GM13977 (cell line): Measurements from ENCODE around the gene OR6B1.

Experiments
- DNase-seq: peaks from one replicate; pipeline ENCODE4 v3.0.0; 2012; ENCODE audit warnings: low spot score
- in situ Hi-C: fragments of 300-500 bp; cut with MboI; formaldehyde crosslinking; loops from one replicate; pipeline ENCODE4 v1.12.0; 2022; ENCODE audit warnings: low sequenced_read_pairs, low pct_unique_long_range_greater_than_20kb, mixed read lengths, inconsistent platforms; ENCODE audit not compliant: unreplicated experiment
- TF ChIP-seq, protein P1 (sequence below): IDR thresholded peaks from 2 replicates; pipeline ENCODE4 v1.5.1; 2012; ENCODE audit warnings: mild to moderate bottlenecking, control low read depth; ENCODE audit not compliant: insufficient read depth; ENCODE audit errors: extremely low read depth, missing control alignments

Gene OR6B1

DNA sequence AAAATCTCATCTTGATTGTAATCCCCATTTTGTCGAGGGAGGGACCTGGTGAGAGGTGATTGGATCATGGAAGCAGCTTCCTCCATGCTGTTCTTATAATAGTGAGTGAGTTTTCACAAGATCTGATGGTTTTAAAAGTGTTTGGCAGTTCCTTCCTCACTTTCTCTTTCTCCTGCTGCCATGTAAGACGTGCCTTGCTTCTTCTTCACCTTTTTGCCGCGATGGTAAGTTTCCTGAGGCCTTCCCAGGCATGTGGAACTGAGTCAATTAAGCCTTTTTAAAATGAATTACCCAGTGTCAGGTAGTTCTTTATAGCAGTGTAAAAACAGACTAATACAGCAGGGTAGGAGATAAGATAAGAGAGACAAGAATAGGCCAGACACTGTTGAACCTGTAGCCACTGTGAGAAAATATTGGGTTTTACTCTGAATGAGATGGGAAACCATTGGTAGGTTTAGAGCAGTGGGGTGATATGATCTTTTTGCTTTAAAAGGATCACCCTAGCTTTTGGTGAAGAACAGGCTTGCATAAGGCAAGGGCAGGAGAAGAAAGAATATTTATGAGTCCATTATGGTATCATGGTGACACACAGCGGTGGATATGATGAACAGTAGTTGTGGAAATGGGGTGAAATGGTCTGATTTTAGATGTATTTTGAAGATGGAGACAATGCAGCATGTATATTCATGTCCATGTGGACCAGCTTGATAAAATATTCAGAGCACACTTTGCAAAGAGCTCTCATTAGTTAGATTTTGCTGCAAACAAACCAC, 11.5 kb downstream of the OR6B1 start:
- no peak for DNase-seq
- TF ChIP-seq, protein P1, sequence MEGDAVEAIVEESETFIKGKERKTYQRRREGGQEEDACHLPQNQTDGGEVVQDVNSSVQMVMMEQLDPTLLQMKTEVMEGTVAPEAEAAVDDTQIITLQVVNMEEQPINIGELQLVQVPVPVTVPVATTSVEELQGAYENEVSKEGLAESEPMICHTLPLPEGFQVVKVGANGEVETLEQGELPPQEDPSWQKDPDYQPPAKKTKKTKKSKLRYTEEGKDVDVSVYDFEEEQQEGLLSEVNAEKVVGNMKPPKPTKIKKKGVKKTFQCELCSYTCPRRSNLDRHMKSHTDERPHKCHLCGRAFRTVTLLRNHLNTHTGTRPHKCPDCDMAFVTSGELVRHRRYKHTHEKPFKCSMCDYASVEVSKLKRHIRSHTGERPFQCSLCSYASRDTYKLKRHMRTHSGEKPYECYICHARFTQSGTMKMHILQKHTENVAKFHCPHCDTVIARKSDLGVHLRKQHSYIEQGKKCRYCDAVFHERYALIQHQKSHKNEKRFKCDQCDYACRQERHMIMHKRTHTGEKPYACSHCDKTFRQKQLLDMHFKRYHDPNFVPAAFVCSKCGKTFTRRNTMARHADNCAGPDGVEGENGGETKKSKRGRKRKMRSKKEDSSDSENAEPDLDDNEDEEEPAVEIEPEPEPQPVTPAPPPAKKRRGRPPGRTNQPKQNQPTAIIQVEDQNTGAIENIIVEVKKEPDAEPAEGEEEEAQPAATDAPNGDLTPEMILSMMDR: no peak
- in situ Hi-C loops: no loop called here

DNA sequence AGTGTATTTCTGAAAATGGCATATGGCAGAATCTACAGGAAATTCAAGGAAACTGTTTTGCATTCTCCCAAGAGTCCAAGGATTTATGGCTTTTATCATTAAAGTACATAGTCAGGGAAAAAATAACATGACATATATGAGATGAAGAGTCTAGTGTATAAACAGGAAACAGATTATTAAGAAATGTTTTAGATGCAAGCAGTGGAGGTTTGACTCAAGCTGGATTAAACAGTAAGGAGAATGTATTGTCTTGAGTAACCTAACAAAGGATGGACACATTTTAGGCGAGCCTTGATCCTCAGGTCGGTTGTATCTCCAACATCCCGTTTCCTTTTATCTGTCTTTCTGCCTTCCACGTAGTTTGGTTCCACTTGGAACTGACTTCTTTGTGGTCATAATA, 17.9 kb downstream of the OR6B1 start:
- in situ Hi-C loops: no loop called here
- DNase-seq: no peak
- TF ChIP-seq, protein P1: no peak

DNA sequence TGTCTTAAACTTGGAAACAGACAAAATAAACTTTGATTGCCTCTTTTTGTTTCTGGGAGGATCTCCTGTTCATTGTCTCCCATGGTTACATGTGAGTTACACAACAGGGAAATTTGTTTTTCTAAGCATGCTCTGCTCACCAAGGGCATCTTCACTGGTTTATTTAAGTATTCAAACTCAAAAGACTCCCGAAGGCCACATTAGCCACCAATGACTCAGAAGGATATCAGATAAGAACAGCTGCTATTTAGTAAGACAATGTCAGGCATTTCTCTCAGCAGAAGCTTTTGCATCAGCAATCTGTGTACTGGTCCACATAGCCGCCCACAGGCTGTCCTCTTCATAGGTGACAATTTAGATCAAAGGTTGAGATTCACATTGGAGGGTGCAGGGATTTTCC, 19.3 kb downstream of the OR6B1 start:
- in situ Hi-C loops: no loop called here
- TF ChIP-seq, protein P1: no peak
- no peak for DNase-seq

DNA sequence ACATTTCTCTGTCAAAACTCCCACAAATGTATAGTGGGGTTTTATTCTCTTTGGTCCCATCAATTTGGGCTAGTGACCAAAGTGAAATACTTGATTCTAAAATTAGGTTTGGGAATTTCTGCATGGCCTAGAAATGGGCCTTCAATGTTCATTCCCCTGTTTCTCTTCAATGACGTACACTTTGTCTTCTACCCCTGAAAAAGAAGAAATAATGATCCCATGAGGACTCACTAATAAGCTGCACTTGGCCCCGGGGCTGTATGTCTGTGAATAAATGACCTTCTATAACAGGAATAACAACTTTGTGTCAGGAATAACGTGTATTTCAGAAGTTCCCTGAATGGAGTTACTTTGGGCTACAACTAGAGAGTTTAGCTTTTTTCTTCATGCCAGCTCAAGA, 20.2 kb downstream of the OR6B1 start:
- in situ Hi-C loops: no loop called here
- no peak for DNase-seq
- TF ChIP-seq, protein P1: no peak

DNA sequence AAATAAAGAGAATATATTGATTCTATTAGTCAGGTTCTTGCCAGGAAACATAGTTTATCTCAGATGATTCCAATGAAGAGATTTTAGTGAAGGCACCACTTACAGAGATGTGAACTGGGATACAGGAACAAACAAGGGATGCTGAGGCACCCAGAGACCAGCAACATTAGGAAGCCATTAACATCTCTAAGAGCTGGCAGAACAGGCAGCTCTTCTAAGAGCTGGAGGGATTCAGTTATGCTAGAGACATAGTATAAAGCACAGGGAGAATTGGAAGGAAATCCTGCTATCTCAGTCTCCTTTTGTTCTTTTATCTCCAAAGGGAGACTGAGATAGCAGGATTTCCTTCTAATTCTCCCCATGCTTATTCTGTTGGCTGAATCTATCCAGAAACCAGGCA, 22.0 kb downstream of the OR6B1 start:
- in situ Hi-C loops: no loop called here
- no peak for DNase-seq
- TF ChIP-seq, protein P1: no peak

DNA sequence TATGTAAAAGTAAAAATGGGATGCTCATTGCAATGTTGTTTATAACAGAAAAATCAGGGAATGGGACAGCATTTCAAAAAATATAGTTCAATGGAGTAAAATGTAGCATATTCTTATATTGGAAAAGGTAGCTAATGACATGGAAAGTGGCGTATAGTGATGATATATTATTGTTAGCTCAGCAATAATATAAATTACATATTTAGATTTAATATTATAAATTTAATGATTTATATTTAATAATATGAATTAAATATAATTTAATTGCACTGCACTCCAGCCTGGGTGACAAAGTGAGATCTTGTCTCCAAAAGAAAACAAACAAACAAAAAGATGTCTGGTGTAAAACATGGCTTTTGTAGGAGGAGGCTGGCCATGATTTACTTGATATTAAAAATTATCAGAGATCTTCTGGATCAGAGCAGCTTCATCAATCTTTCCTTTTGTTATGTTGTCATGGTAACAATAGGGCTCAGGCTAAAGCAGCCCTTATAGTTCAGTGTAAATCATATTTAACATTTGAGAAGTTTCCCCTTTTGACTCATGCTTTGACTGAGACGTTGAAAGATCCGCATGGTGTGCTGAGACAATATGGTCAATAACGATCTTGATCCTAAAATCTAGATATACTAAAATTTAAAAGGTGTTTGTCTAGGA, 23.2 kb downstream of the OR6B1 start:
- TF ChIP-seq, protein P1: no peak
- no peak for DNase-seq
- in situ Hi-C loops: no loop called here
